Natural killer cell treated with Interleukin-12 subunit alpha and Interleukin-12 subunit beta and Interleukin-15 and Interleukin-18, amount 100 ng/mL, for 72 hours (primary cell): ENCODE measurements around the gene SEMG1. TPM values are rescaled to one million over a fixed set of nuclear protein-coding genes. Genes with fewer than 3 reads are reported as not detected.

Experiments
- ATAC-seq, 2 donors: fragments of 150-1000 bp; cut with Tn5 transposase in 1 of 2; sonication (Bioruptor Pico), chemical (Tn5 transposase) in 1 of 2; 2 replicates each; pipeline ENCODE4 v1.10.0; 2021
- DNase-seq: peaks from one replicate; pipeline ENCODE4 v3.0.0; 2022; ENCODE audit warnings: low spot score
- H3K27ac Mint-ChIP-seq, 2 donors: 1 replicate in 1 of 2; 2 replicates in 1 of 2; pipeline ENCODE4 v1.8.0; 2022; ENCODE audit warnings: mixed read lengths in 2 of 2, mild to moderate bottlenecking in 1 of 2, moderate library complexity in 1 of 2
- H3K27me3 Mint-ChIP-seq, 2 donors: 1 replicate in 1 of 2; 2 replicates in 1 of 2; pipeline ENCODE4 v1.8.0; 2022; ENCODE audit warnings: mixed read lengths in 2 of 2
- H3K36me3 Mint-ChIP-seq: one replicate; pipeline ENCODE4 v1.8.0; 2022; ENCODE audit warnings: mixed read lengths
- H3K4me1 Mint-ChIP-seq, 2 donors: 1 replicate in 1 of 2; 2 replicates in 1 of 2; pipeline ENCODE4 v1.8.0; 2022; ENCODE audit warnings: low read depth in 2 of 2, mixed read lengths in 2 of 2, mild to moderate bottlenecking in 1 of 2
- H3K4me3 Mint-ChIP-seq: one replicate; pipeline ENCODE4 v1.8.0; 2022; ENCODE audit warnings: mixed read lengths
- H3K9me3 Mint-ChIP-seq: 2 replicates; pipeline ENCODE4 v1.8.0; 2022; ENCODE audit warnings: mixed read lengths
- total RNA-seq, 2 donors: library from RNA; stranded (reverse); gene quantifications; one replicate each; pipeline ENCODE4 v1.2.3, GENCODE V29; 2022

The SEMG1 gene
- total RNA-seq, 2 donors from 2014 or later: not detected

- H3K4me3 Mint-ChIP-seq: no peak overlapping the region
- ATAC-seq: no peak
- no peaks in the 10 kb centered on the region for H3K9me3 Mint-ChIP-seq
These were observed 39.3 kb downstream of the SEMG1 start for GRCh38 chr20:45246109-45246508.

GRCh38 chr20:45247865-45248264 is 41.0 kb downstream of the SEMG1 start:
- Mint-ChIP-seq H3K27me3 (peaks cover 51 to 69% of the 10 kb centered on the region in 2 donors), H3K4me1 (peaks cover 0 to 3% of the 10 kb centered on the region in 2 donors), H3K27ac (no peak overlapping the region), H3K9me3 (no peaks in the 10 kb centered on the region), H3K4me3 (no peak overlapping the region), H3K36me3 (no peaks in the 10 kb centered on the region)
- ATAC-seq (no peak), DNase-seq (no peak)

More at GRCh38 chr20:45246109-45246508, 39.3 kb downstream of the SEMG1 start:
- no peaks in the 10 kb centered on the region for H3K36me3 Mint-ChIP-seq
- no peak for DNase-seq
- no peak overlapping the region for H3K27ac Mint-ChIP-seq
- H3K27me3 Mint-ChIP-seq: peaks cover 43 to 65% of the 10 kb centered on the region in 2 donors
- no peaks in the 10 kb centered on the region for H3K4me1 Mint-ChIP-seq

- ATAC-seq: no peak
- H3K36me3 Mint-ChIP-seq: no peaks in the 10 kb centered on the region
- no peaks in the 10 kb centered on the region for H3K9me3 Mint-ChIP-seq
- H3K27ac Mint-ChIP-seq: no peak overlapping the region
- peaks cover 53 to 72% of the 10 kb centered on the region in 2 donors for H3K27me3 Mint-ChIP-seq
- no peak for DNase-seq
- H3K4me1 Mint-ChIP-seq: peaks cover under 1 to 3% of the 10 kb centered on the region in 2 donors
- H3K4me3 Mint-ChIP-seq: no peak overlapping the region
These were observed 41.8 kb downstream of the SEMG1 start for GRCh38 chr20:45248609-45249008.

- DNase-seq: no peak
- H3K27ac Mint-ChIP-seq: no peak overlapping the region
- H3K36me3 Mint-ChIP-seq: no peaks in the 10 kb centered on the region
- ATAC-seq: no peak
- no peak overlapping the region for H3K4me3 Mint-ChIP-seq
- H3K4me1 Mint-ChIP-seq: peaks cover 16% of the 10 kb centered on the region in 2 donors
- H3K27me3 Mint-ChIP-seq: peaks cover 43 to 58% of the 10 kb centered on the region in 2 donors
- no peaks in the 10 kb centered on the region for H3K9me3 Mint-ChIP-seq
These were observed 45.2 kb downstream of the SEMG1 start for GRCh38 chr20:45251884-45252560.

GRCh38 chr20:45253261-45253660 is 46.4 kb downstream of the SEMG1 start:
- H3K9me3 Mint-ChIP-seq: no peaks in the 10 kb centered on the region
- no peaks in the 10 kb centered on the region for H3K36me3 Mint-ChIP-seq
- H3K27ac Mint-ChIP-seq: no peak overlapping the region
- ATAC-seq: no peak
- peaks cover 38 to 54% of the 10 kb centered on the region in 2 donors for H3K27me3 Mint-ChIP-seq
- no peak overlapping the region for H3K4me3 Mint-ChIP-seq
- DNase-seq: no peak
- H3K4me1 Mint-ChIP-seq: peaks cover 16% of the 10 kb centered on the region in 2 donors

GRCh38 chr20:45254383-45255262 is 47.8 kb downstream of the SEMG1 start, which contains the start of gene SLPI:
Gene SLPI (minus strand): TSS chr20:45254564. CDS start chr20:45254543, 21 bp downstream.
- H3K27ac Mint-ChIP-seq: peak within 1 kb of the TSS; percentile 34 to 37
- no peak for DNase-seq
- H3K36me3 Mint-ChIP-seq: no peaks in the 10 kb centered on the region
- peaks cover 16% of the 10 kb centered on the region in 2 donors for H3K4me1 Mint-ChIP-seq
- H3K9me3 Mint-ChIP-seq: no peaks in the 10 kb centered on the region
- H3K27me3 Mint-ChIP-seq: peaks cover 33 to 46% of the 10 kb centered on the region in 2 donors
- H3K4me3 Mint-ChIP-seq: peak within 1 kb of the TSS; percentile 6
- peak; percentile 81 to 82 for ATAC-seq

GRCh38 chr20:45257161-45257560 is 50.3 kb downstream of the SEMG1 start:
- H3K27ac Mint-ChIP-seq: no peak overlapping the region
- H3K4me1 Mint-ChIP-seq: peaks cover 13 to 16% of the 10 kb centered on the region in 2 donors
- ATAC-seq (no peak), DNase-seq (no peak)
- peaks cover 32 to 41% of the 10 kb centered on the region in 2 donors for H3K27me3 Mint-ChIP-seq
- H3K9me3 Mint-ChIP-seq: no peaks in the 10 kb centered on the region
- no peaks in the 10 kb centered on the region for H3K36me3 Mint-ChIP-seq
- no peak overlapping the region for H3K4me3 Mint-ChIP-seq

- DNase-seq (no peak), ATAC-seq (no peak)
- peaks cover 29 to 42% of the 10 kb centered on the region in 2 donors for H3K27me3 Mint-ChIP-seq
- no peak overlapping the region for H3K4me3 Mint-ChIP-seq
- no peaks in the 10 kb centered on the region for H3K36me3 Mint-ChIP-seq
- peaks cover 12 to 16% of the 10 kb centered on the region in 2 donors for H3K4me1 Mint-ChIP-seq
- no peaks in the 10 kb centered on the region for H3K9me3 Mint-ChIP-seq
- H3K27ac Mint-ChIP-seq: no peak overlapping the region
These were observed 50.9 kb downstream of the SEMG1 start for GRCh38 chr20:45257711-45258110.

GRCh38 chr20:45258259-45258658 is 51.4 kb downstream of the SEMG1 start:
- H3K9me3 Mint-ChIP-seq: no peaks in the 10 kb centered on the region
- H3K36me3 Mint-ChIP-seq: no peaks in the 10 kb centered on the region
- peaks cover 32 to 47% of the 10 kb centered on the region in 2 donors for H3K27me3 Mint-ChIP-seq
- no peak overlapping the region for H3K27ac Mint-ChIP-seq
- H3K4me1 Mint-ChIP-seq: peaks cover 12 to 16% of the 10 kb centered on the region in 2 donors
- ATAC-seq (no peak), DNase-seq (no peak)
- no peak overlapping the region for H3K4me3 Mint-ChIP-seq

- Mint-ChIP-seq H3K36me3 (no peaks in the 10 kb centered on the region), H3K9me3 (no peaks in the 10 kb centered on the region), H3K27me3 (peaks cover 28 to 44% of the 10 kb centered on the region in 2 donors), H3K4me3 (no peak overlapping the region), H3K27ac (no peak overlapping the region), H3K4me1 (peaks cover 12 to 15% of the 10 kb centered on the region in 2 donors)
- ATAC-seq: no peak
- DNase-seq: no peak
These were observed 51.8 kb downstream of the SEMG1 start for GRCh38 chr20:45258664-45259063.

Other genes starting within 250 kb of the SEMG1 start
- gene TOMM34, start 246.6 kb upstream of the SEMG1 start, total RNA-seq: 10 to 100 TPM; 25.1 to 34.9 TPM
- gene STK4, start 240.5 kb upstream of the SEMG1 start, total RNA-seq: 100 to 1,000 TPM; 157 to 264 TPM
- under 1 TPM; 0.24 to 0.33 TPM for gene KCNS1, start 105.9 kb upstream of the SEMG1 start, total RNA-seq
- gene WFDC5, start 91.9 kb upstream of the SEMG1 start, total RNA-seq: not detected
- not detected for gene WFDC12, start 82.6 kb upstream of the SEMG1 start, total RNA-seq
- not detected for gene PI3, start 32.1 kb upstream of the SEMG1 start, total RNA-seq
- gene SEMG2, start 14.3 kb downstream of the SEMG1 start, total RNA-seq: not detected
- gene SLPI, start 47.5 kb downstream of the SEMG1 start, total RNA-seq: 1 to 10 TPM in 1 of 2 donors, not detected in 1; 7.2 TPM
- gene RBPJL, start 99.8 kb downstream of the SEMG1 start, total RNA-seq: not detected
- gene MATN4, start 101.3 kb downstream of the SEMG1 start, total RNA-seq: 1 to 10 TPM in 1 of 2 donors, under 1 TPM in 1; 0.31 to 1.4 TPM
- 10 to 100 TPM; 23.3 to 43.5 TPM for gene SDC4, start 141.4 kb downstream of the SEMG1 start, total RNA-seq
- gene SYS1, start 156.1 kb downstream of the SEMG1 start, total RNA-seq: 10 to 100 TPM; 23.3 to 31.4 TPM
- gene TP53TG5, start 171.3 kb downstream of the SEMG1 start, total RNA-seq: not detected
- gene DBNDD2, start 201.3 kb downstream of the SEMG1 start, total RNA-seq: 1 to 10 TPM; 6.1 to 6.4 TPM
- 10 to 100 TPM; 73.0 to 86.6 TPM for gene PIGT, start 209.1 kb downstream of the SEMG1 start, total RNA-seq